Ammon's horn (tissue), 1 donor: ENCODE results near the gene PMFBP1.

Source experiments
- DNase-seq: peaks from one replicate; pipeline ENCODE4 v3.0.0-alpha.2; 2016; ENCODE audit warnings: low spot score

Gene PMFBP1

GRCh38 chr16:72129976-72130656, 41.8 kb downstream of the PMFBP1 start:
- DNase-seq: no peak

- no peak for DNase-seq
Measured at GRCh38 chr16:72128701-72129100, 43.3 kb downstream of the PMFBP1 start.

GRCh38 chr16:72126429-72126765, 45.6 kb downstream of the PMFBP1 start:
- DNase-seq: no peak

GRCh38 chr16:72125635-72126428, 46.1 kb downstream of the PMFBP1 start:
- no peak for DNase-seq

GRCh38 chr16:72124761-72125634, 47.0 kb downstream of the PMFBP1 start:
- peak; percentile 92 for DNase-seq

- DNase-seq: no peak
Measured at GRCh38 chr16:72124148-72124547, 47.8 kb downstream of the PMFBP1 start.

GRCh38 chr16:72123426-72123825, 48.5 kb downstream of the PMFBP1 start:
- no peak for DNase-seq

GRCh38 chr16:72122916-72123315, 49.0 kb downstream of the PMFBP1 start:
- DNase-seq: no peak

- no peak for DNase-seq
Measured at GRCh38 chr16:72122308-72122707, 49.6 kb downstream of the PMFBP1 start.

GRCh38 chr16:72120026-72120425, 51.9 kb downstream of the PMFBP1 start:
- no peak for DNase-seq

- DNase-seq: no peak
Measured at GRCh38 chr16:72113616-72113945, 58.4 kb downstream of the PMFBP1 start.

- no peak for DNase-seq
Measured at GRCh38 chr16:72112906-72113615, 58.9 kb downstream of the PMFBP1 start.

- DNase-seq: no peak
Measured at GRCh38 chr16:72112452-72112792, 59.5 kb downstream of the PMFBP1 start.

- no peak for DNase-seq
Measured at GRCh38 chr16:72111657-72112451, 60.1 kb downstream of the PMFBP1 start.

- DNase-seq: no peak
Measured at GRCh38 chr16:72110662-72111615, 61.0 kb downstream of the PMFBP1 start.

- no peak for DNase-seq
Measured at GRCh38 chr16:72109966-72110530, 61.9 kb downstream of the PMFBP1 start.

- no peak for DNase-seq
Measured at GRCh38 chr16:72109300-72109699, 62.7 kb downstream of the PMFBP1 start.

- no peak for DNase-seq
Measured at GRCh38 chr16:72108353-72109102, 63.4 kb downstream of the PMFBP1 start.

- DNase-seq: no peak
Measured at GRCh38 chr16:72107371-72107770, 64.6 kb downstream of the PMFBP1 start.
